ENCODE measurements around the gene FER. TPM values are rescaled to one million over a fixed set of nuclear protein-coding genes. Genes with fewer than 3 reads are reported as not detected.
"Not testable (repeated sequence)": the region's sequence is repeated elsewhere in the genome, so short reads cannot be mapped to it uniquely, and the experiment has no call there.

Gene FER
- total RNA-seq, 1 experiment from 2014 or later, result 29.3 TPM

GRCh38 chr5:108798513-108799265 is 51.0 kb downstream of the FER start:
- DNase-seq (ENCODE audit: low spot score), result no peak

GRCh38 chr5:108801301-108801700 is 53.6 kb downstream of the FER start:
- DNase-seq (ENCODE audit: low spot score), result peak; percentile 13

- DNase-seq (ENCODE audit: low spot score), result peak; percentile 95
Measured at GRCh38 chr5:108801776-108802175, 54.1 kb downstream of the FER start.

GRCh38 chr5:108810717-108811116 is 63.0 kb downstream of the FER start:
- DNase-seq (ENCODE audit: low spot score), result no peak

GRCh38 chr5:108813673-108814072 is 66.0 kb downstream of the FER start:
- DNase-seq (ENCODE audit: low spot score), result no peak

GRCh38 chr5:108814551-108814950 is 66.9 kb downstream of the FER start:
- no peak for DNase-seq (ENCODE audit: low spot score)

- peak; percentile 24 for DNase-seq (ENCODE audit: low spot score)
Measured at GRCh38 chr5:108818613-108819272, 71.0 kb downstream of the FER start.

GRCh38 chr5:108820983-108821382 is 73.3 kb downstream of the FER start:
- DNase-seq (ENCODE audit: low spot score), result no peak

GRCh38 chr5:108822211-108822947 is 74.7 kb downstream of the FER start:
- DNase-seq (ENCODE audit: low spot score), result no peak

GRCh38 chr5:108827131-108827530 is 79.4 kb downstream of the FER start:
- no peak for DNase-seq (ENCODE audit: low spot score)

- DNase-seq (ENCODE audit: low spot score), result no peak
Measured at GRCh38 chr5:108830705-108831276, 83.1 kb downstream of the FER start.

GRCh38 chr5:108836492-108836891 is 88.8 kb downstream of the FER start:
- no peak for DNase-seq (ENCODE audit: low spot score)

- DNase-seq (ENCODE audit: low spot score), result not testable (repeated sequence)
Measured at GRCh38 chr5:108842260-108842941, 94.7 kb downstream of the FER start.

GRCh38 chr5:108851129-108851528 is 103.4 kb downstream of the FER start:
- DNase-seq (ENCODE audit: low spot score), result not testable (repeated sequence)

- DNase-seq (ENCODE audit: low spot score), result no peak
Measured at GRCh38 chr5:108857905-108858304, 110.2 kb downstream of the FER start.

- no peak for DNase-seq (ENCODE audit: low spot score)
Measured at GRCh38 chr5:108858959-108859358, 111.3 kb downstream of the FER start.

- DNase-seq (ENCODE audit: low spot score), result no peak
Measured at GRCh38 chr5:108862211-108862610, 114.5 kb downstream of the FER start.

- not testable (repeated sequence) for DNase-seq (ENCODE audit: low spot score)
Measured at GRCh38 chr5:108866097-108866496, 118.4 kb downstream of the FER start.

GRCh38 chr5:108867656-108868055 is 120.0 kb downstream of the FER start:
- no peak for DNase-seq (ENCODE audit: low spot score)

GRCh38 chr5:108869066-108869465 is 121.4 kb downstream of the FER start:
- no peak for DNase-seq (ENCODE audit: low spot score)

- DNase-seq (ENCODE audit: low spot score), result no peak
Measured at GRCh38 chr5:108876451-108876850, 128.8 kb downstream of the FER start.

- no peak for DNase-seq (ENCODE audit: low spot score)
Measured at GRCh38 chr5:108878756-108879155, 131.1 kb downstream of the FER start.

Measured in A172 (cell line).